Tibial artery (tissue), 4 donors: ENCODE measurements around the gene KNG1.
"Not testable (repeated sequence)": the region's sequence is repeated elsewhere in the genome, so short reads cannot be mapped to it uniquely, and the experiment has no call there.

Source experiments
- DNase-seq, 2 donors: peaks; one replicate each; pipeline ENCODE4 v3.0.0-alpha.2; 2019
- H3K27ac ChIP-seq, 2 donors: fragments of 200-600 bp; sonication (generic) in 1 of 2; 1 replicate in 1 of 2; 2 replicates in 1 of 2; pipeline ENCODE4 v1.5.1; 2018 to 2019; ENCODE audit warnings: mild to moderate bottlenecking in 1 of 2
- H3K27me3 ChIP-seq, 2 donors: fragments of 200-600 bp; sonication (generic) in 1 of 2; one replicate each; pipeline versions ENCODE4 v1.5.1 to v1.6.0; 2016 to 2019
- H3K36me3 ChIP-seq, 3 donors: fragments of 200-600 bp; sonication (generic) in 2 of 3; one replicate each; pipeline ENCODE4 v1.5.1; 2016 to 2019; ENCODE audit warnings: mild to moderate bottlenecking in 2 of 3
- H3K4me1 ChIP-seq, 4 donors: fragments of 200-600 bp; sonication (generic) in 2 of 4; 1 replicate in 3 of 4; 2 replicates in 1 of 4; pipeline ENCODE4 v1.5.1; 2016 to 2019
- H3K4me3 ChIP-seq, 2 donors: fragments of 200-600 bp; sonication (generic) in 1 of 2; 1 replicate in 1 of 2; 2 replicates in 1 of 2; pipeline ENCODE4 v1.5.1; 2018 to 2019; ENCODE audit warnings: mild to moderate bottlenecking in 2 of 2
- H3K9me3 ChIP-seq, 3 donors: fragments of 200-600 bp; sonication (generic) in 1 of 3; one replicate each; pipeline ENCODE4 v1.5.1; 2016 to 2019
- CTCF ChIP-seq, 2 experiments: fragments of 200-600 bp in 1 of 2; fragments of 450-650 bp in 1 of 2; IDR thresholded peaks; one replicate each; pipeline ENCODE4 v1.5.1; 2017 to 2019; ENCODE audit warnings: antibody characterized with exemption in 2 of 2, mild to moderate bottlenecking in 1 of 2, moderate library complexity in 1 of 2
- intact Hi-C: fragments of 100-400 bp; cut with DNase I; formaldehyde crosslinking; loops from one replicate; pipeline ENCODE4 v1.15.0; 2023; ENCODE audit warnings: low total_unique reads

KNG1 gene

GRCh38 chr3:186697510-186697909 lies 19.6 kb upstream of the KNG1 start:
- Histone ChIP-seq H3K4me1 (no peaks in the 10 kb centered on the region), H3K27ac (no peak overlapping the region), H3K4me3 (no peak overlapping the region), H3K9me3 (no peaks in the 10 kb centered on the region), H3K27me3 (no peaks in the 10 kb centered on the region), H3K36me3 (no peaks in the 10 kb centered on the region)
- TF ChIP-seq CTCF (IDR thresholded peaks at IDR 0.05) = no peak
- DNase-seq = no peak
- intact Hi-C loops = no loop called here

- Histone ChIP-seq H3K36me3 (no peaks in the 10 kb centered on the region), H3K9me3 (no peaks in the 10 kb centered on the region), H3K27ac (no peak overlapping the region), H3K4me3 (no peak overlapping the region), H3K4me1 (no peaks in the 10 kb centered on the region), H3K27me3 (no peaks in the 10 kb centered on the region)
- no peak for DNase-seq
- intact Hi-C loops = no loop called here
- TF ChIP-seq CTCF (IDR thresholded peaks at IDR 0.05) = no peak
These were observed 16.9 kb upstream of the KNG1 start for GRCh38 chr3:186700267-186700666.

GRCh38 chr3:186702451-186702850 lies 14.7 kb upstream of the KNG1 start:
- DNase-seq, H3K9me3 ChIP-seq, intact Hi-C loops, H3K4me3 ChIP-seq, H3K36me3 ChIP-seq, H3K27ac ChIP-seq, H3K4me1 ChIP-seq, H3K27me3 ChIP-seq: not testable (repeated sequence)

- no peaks in the 10 kb centered on the region for H3K27me3 ChIP-seq
- no peaks in the 10 kb centered on the region for H3K4me1 ChIP-seq
- H3K27ac ChIP-seq = no peak overlapping the region
- no peak overlapping the region for H3K4me3 ChIP-seq
- intact Hi-C loops = no loop called here
- DNase-seq = no peak
- no peaks in the 10 kb centered on the region for H3K9me3 ChIP-seq
- TF ChIP-seq CTCF (IDR thresholded peaks at IDR 0.05) = no peak
- H3K36me3 ChIP-seq = no peaks in the 10 kb centered on the region
These were observed 11.0 kb upstream of the KNG1 start for GRCh38 chr3:186705882-186706780.

DNA sequence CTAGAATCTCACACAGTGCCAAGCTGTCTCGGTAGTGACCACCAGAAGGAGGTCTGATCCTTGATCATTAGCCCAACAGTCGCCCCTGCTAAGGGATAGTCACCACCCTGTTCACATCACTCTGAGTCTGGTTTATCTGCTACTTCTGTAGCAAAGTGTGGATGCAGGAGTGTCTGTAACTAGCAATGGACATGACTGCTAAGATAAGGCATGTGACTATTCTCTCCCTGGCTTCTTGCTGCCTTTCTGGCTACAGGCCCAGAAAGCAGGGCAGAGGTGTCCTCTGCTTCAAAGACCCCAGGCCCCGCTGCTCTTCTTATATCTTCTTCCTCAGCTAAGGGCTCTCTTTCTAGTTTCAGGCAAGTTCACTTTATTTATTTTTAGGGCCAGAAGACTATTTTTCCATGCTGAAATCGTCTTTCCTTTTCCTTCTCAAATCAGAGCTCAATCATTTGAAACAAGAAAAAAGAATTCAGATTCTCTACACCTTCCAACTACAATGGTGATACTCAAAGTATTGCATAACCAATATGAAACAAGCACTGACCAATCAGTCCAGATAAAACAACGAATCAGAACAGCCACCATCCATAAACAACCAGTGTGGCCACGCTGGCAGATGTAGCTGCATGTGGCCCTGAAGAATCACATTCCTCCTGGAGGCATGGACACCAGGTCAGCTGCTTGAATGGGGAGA lies 8.0 kb upstream of the KNG1 start:
- Histone ChIP-seq H3K4me1 (no peaks in the 10 kb centered on the region), H3K27me3 (no peaks in the 10 kb centered on the region), H3K4me3 (no peak overlapping the region), H3K36me3 (no peaks in the 10 kb centered on the region), H3K9me3 (no peaks in the 10 kb centered on the region), H3K27ac (no peak overlapping the region)
- no peak for TF ChIP-seq CTCF (IDR thresholded peaks at IDR 0.05)
- intact Hi-C loops = no loop called here
- DNase-seq = no peak

- H3K4me3 ChIP-seq, H3K27me3 ChIP-seq, H3K9me3 ChIP-seq, H3K36me3 ChIP-seq, H3K4me1 ChIP-seq, H3K27ac ChIP-seq, DNase-seq, intact Hi-C loops: not testable (repeated sequence)
These were observed 6.5 kb upstream of the KNG1 start for GRCh38 chr3:186710694-186711093.
